ENCODE measurements around the gene FUT8. TPM values are rescaled to one million over a fixed set of nuclear protein-coding genes. Genes with fewer than 3 reads are reported as not detected.

The FUT8 gene
- total RNA-seq, 1 donor from 2014 or later, result 131 TPM

GRCh38 chr14:65370801-65371248, 41.7 kb upstream of the FUT8 start:
- TF ChIP-seq EZH2phosphoT487 (IDR thresholded peaks at IDR 0.05) (no peak), CTCF (IDR thresholded peaks at IDR 0.05) (no peak), EZH2 (IDR thresholded peaks at IDR 0.05) (no peak)
- H3K4me3 ChIP-seq, result no peak overlapping the region

GRCh38 chr14:65371784-65372183, 40.7 kb upstream of the FUT8 start:
- Mint-ChIP-seq H3K27ac (no peak overlapping the region), H3K4me3 (no peak overlapping the region), H3K27me3 (ENCODE audit: insufficient read depth, low read depth) (peaks cover 2% of the 10 kb centered on the region), H3K36me3 (no peaks in the 10 kb centered on the region), H3K9me3 (no peaks in the 10 kb centered on the region), H3K4me1 (peaks cover 9% of the 10 kb centered on the region)
- Histone ChIP-seq H3K27me3 (no peaks in the 10 kb centered on the region), H3K4me2 (no peak overlapping the region), H4K20me1 (ENCODE audit: low read depth) (no peaks in the 10 kb centered on the region), H3K4me3 (no peak overlapping the region), H3K9me3 (ENCODE audit: low read depth) (no peaks in the 10 kb centered on the region), H3K4me1 (peaks cover 8% of the 10 kb centered on the region), H3K79me2 (ENCODE audit: low read depth) (no peaks in the 10 kb centered on the region), H3K27ac (no peak overlapping the region), H3K36me3 (no peaks in the 10 kb centered on the region), H3F3A (ENCODE audit: low read depth) (no peaks in the 10 kb centered on the region), H3K9ac (no peak overlapping the region), H2AFZ (replicated peaks) (no peak overlapping the region)
- DNase-seq (ENCODE audit: low spot score), result no peak
- TF ChIP-seq EZH2 (IDR thresholded peaks at IDR 0.05) (no peak), EZH2phosphoT487 (IDR thresholded peaks at IDR 0.05) (no peak)

More at GRCh38 chr14:65370801-65371248, 41.7 kb upstream of the FUT8 start:
- Histone ChIP-seq H3K79me2 (ENCODE audit: low read depth) (no peaks in the 10 kb centered on the region), H4K20me1 (ENCODE audit: low read depth) (no peaks in the 10 kb centered on the region), H3F3A (ENCODE audit: low read depth) (no peaks in the 10 kb centered on the region), H3K9me3 (ENCODE audit: low read depth) (no peaks in the 10 kb centered on the region), H3K9ac (no peak overlapping the region), H2AFZ (replicated peaks) (peak overlapping the region; percentile 83), H3K36me3 (no peaks in the 10 kb centered on the region), H3K4me1 (peaks cover 8% of the 10 kb centered on the region), H3K27ac (no peak overlapping the region), H3K4me2 (peak overlapping the region; percentile 45), H3K27me3 (no peaks in the 10 kb centered on the region)
- Mint-ChIP-seq H3K27me3 (ENCODE audit: insufficient read depth, low read depth) (peaks cover 2% of the 10 kb centered on the region), H3K4me3 (no peak overlapping the region), H3K27ac (no peak overlapping the region), H3K36me3 (no peaks in the 10 kb centered on the region), H3K9me3 (no peaks in the 10 kb centered on the region), H3K4me1 (peaks cover 9% of the 10 kb centered on the region)
- no peak for DNase-seq (ENCODE audit: low spot score)

- no peaks in the 10 kb centered on the region for H3K9me3 ChIP-seq (ENCODE audit: low read depth)
- H3K36me3 ChIP-seq, result no peaks in the 10 kb centered on the region
- H2AFZ ChIP-seq (replicated peaks), result peak overlapping the region; percentile 24
- H3K27ac ChIP-seq, result no peak overlapping the region
- no peaks in the 10 kb centered on the region for H3K79me2 ChIP-seq (ENCODE audit: low read depth)
- H3K4me1 ChIP-seq, result peaks cover 8% of the 10 kb centered on the region
- no peaks in the 10 kb centered on the region for H4K20me1 ChIP-seq (ENCODE audit: low read depth)
- H3K4me2 ChIP-seq, result no peak overlapping the region
- no peaks in the 10 kb centered on the region for H3F3A ChIP-seq (ENCODE audit: low read depth)
- no peak overlapping the region for H3K4me3 Mint-ChIP-seq
- no peak overlapping the region for H3K27ac Mint-ChIP-seq
- no peaks in the 10 kb centered on the region for H3K9me3 Mint-ChIP-seq
- no peak overlapping the region for H3K9ac ChIP-seq
- H3K4me1 Mint-ChIP-seq, result peaks cover 9% of the 10 kb centered on the region
- no peak overlapping the region for H3K4me3 ChIP-seq
- H3K36me3 Mint-ChIP-seq, result no peaks in the 10 kb centered on the region
- H3K27me3 Mint-ChIP-seq (ENCODE audit: insufficient read depth, low read depth), result no peaks in the 10 kb centered on the region
- DNase-seq (ENCODE audit: low spot score), result no peak
- TF ChIP-seq EZH2phosphoT487 (IDR thresholded peaks at IDR 0.05) (no peak), EZH2 (IDR thresholded peaks at IDR 0.05) (no peak), CTCF (IDR thresholded peaks at IDR 0.05) (no peak)
- H3K27me3 ChIP-seq, result no peaks in the 10 kb centered on the region
Observed at GRCh38 chr14:65373016-65373670, 39.4 kb upstream of the FUT8 start.

- TF ChIP-seq CTCF (IDR thresholded peaks at IDR 0.05), result no peak
- no peak for TF ChIP-seq EZH2 (IDR thresholded peaks at IDR 0.05)
- TF ChIP-seq EZH2phosphoT487 (IDR thresholded peaks at IDR 0.05), result no peak
- Histone ChIP-seq H3K9ac (no peak overlapping the region), H2AFZ (replicated peaks) (peak overlapping the region; percentile 24), H3K79me2 (ENCODE audit: low read depth) (no peaks in the 10 kb centered on the region), H3K27me3 (no peaks in the 10 kb centered on the region), H3K36me3 (no peaks in the 10 kb centered on the region), H3K4me1 (peaks cover 8% of the 10 kb centered on the region), H3K27ac (no peak overlapping the region), H3K9me3 (ENCODE audit: low read depth) (no peaks in the 10 kb centered on the region), H3F3A (ENCODE audit: low read depth) (no peaks in the 10 kb centered on the region), H3K4me3 (no peak overlapping the region), H4K20me1 (ENCODE audit: low read depth) (no peaks in the 10 kb centered on the region), H3K4me2 (no peak overlapping the region)
- DNase-seq (ENCODE audit: low spot score), result no peak
- no peaks in the 10 kb centered on the region for H3K9me3 Mint-ChIP-seq
- no peak overlapping the region for H3K27ac Mint-ChIP-seq
- H3K27me3 Mint-ChIP-seq (ENCODE audit: insufficient read depth, low read depth), result no peaks in the 10 kb centered on the region
- H3K36me3 Mint-ChIP-seq, result no peaks in the 10 kb centered on the region
- peaks cover 9% of the 10 kb centered on the region for H3K4me1 Mint-ChIP-seq
- H3K4me3 Mint-ChIP-seq, result no peak overlapping the region
Observed at GRCh38 chr14:65373671-65374039, 38.9 kb upstream of the FUT8 start.

Data from neural progenitor cell (in vitro differentiated cells).